Erythroblast (primary cell): Measurements from ENCODE around the gene STYXL1.

ENCODE experiments used
- DNase-seq, 2 experiments: peaks; one replicate each; lab custom pipeline; 2025; lab: John Stamatoyannopoulos, UW
- GATA1 ChIP-seq: IDR thresholded peaks from 2 replicates; pipeline ENCODE4 v1.6.1; 2011; ENCODE audit warnings: low read depth, mild to moderate bottlenecking, control low read depth, low read length, moderate library complexity
- POLR2A ChIP-seq: IDR thresholded peaks from 2 replicates; pipeline ENCODE4 v1.6.1; 2011; ENCODE audit warnings: mild to moderate bottlenecking, low read length

STYXL1 gene

DNA sequence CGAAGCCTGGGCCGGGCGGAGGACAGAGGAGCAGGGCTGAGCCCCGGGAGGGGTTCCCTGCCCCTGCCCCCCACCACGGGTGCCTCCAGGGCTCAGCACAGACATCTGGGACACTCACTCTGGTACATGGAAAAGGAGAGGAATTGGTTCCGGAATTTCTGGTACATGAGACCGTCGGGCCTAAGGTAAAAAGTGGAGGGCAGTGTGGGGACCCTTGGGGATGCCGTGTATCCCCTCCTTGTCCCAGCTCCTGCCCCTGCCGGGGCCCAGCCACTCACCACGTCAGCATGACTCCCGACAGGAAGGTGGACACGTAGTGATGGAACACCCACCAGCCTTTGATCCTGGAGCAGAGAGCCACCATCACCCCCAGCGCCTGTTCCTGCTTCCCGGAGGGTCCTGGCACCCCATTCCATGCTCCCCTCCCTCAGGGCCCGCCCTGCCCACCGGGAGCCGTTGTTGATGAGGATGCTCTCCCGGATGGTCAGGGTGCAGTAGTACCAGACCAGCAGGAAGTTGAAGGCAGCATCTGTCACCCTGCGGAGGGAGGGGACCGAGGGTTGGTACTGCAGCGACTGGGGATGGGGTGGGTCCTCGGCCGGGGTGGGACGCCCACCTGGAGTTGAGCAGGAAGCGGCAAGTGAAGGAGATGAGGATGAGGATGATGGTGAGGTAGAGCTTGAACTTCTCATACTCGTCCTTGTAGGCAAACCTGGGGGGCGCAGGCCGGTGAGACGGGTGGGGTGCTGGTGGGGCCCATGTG is 59.8 kb downstream of the STYXL1 start:
- no peak for DNase-seq

DNA sequence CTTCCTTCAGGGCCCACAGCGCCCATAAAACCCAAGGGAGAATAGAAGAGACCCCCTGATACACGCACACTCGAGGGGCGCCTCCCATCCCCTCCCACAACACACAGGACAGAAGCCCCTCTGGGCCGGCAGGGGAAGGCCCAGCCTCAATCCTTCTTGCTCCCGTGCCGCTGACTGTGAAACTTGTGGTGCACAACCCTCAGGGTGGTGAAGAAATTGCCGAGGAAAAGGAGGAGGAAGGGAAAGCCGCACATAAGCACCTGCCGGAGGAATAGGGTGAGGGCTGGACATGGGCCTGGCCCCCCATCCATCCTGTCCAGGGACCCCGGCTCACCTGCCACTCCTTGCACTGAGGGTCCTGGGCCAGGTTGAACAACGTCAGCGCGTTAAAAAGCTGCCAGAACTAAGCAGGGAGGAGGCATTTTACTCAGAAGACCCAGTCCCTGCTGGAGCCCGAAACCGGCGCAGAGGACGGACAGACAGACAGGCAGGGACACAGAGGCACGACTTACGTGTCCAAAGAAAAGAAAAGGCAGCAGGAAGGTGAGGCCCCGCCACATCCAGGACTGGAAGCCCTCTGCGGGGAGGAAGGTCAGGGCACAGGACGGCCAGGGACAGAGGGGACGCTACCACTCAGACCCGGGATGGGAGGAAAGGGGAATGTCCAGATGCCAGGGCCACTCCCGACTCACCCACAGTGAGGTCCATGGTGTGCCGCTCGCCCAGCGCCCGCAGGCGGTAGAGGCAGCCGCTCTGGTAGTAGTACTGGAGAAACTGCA is 60.6 kb downstream of the STYXL1 start:
- DNase-seq: no peak
- TF ChIP-seq POLR2A: no peak
- TF ChIP-seq GATA1: no peak

More for the DNA sequence above, 59.8 kb downstream of the STYXL1 start:
- TF ChIP-seq POLR2A (no peak), GATA1 (no peak)

DNA sequence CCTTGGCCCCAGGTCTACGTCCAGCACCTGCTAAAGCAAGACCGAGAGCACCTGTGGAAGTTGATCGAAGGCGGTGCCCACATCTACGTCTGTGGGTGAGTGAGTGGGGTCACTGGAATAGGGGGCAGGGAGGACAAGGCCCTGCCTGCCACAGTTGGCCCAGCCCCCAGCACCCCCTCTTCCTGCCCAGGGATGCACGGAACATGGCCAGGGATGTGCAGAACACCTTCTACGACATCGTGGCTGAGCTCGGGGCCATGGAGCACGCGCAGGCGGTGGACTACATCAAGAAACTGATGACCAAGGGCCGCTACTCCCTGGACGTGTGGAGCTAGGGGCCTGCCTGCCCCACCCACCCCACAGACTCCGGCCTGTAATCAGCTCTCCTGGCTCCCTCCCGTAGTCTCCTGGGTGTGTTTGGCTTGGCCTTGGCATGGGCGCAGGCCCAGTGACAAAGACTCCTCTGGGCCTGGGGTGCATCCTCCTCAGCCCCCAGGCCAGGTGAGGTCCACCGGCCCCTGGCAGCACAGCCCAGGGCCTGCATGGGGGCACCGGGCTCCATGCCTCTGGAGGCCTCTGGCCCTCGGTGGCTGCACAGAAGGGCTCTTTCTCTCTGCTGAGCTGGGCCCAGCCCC is 61.5 kb downstream of the STYXL1 start:
- TF ChIP-seq POLR2A (no peak), GATA1 (no peak)
- DNase-seq: no peak

DNA sequence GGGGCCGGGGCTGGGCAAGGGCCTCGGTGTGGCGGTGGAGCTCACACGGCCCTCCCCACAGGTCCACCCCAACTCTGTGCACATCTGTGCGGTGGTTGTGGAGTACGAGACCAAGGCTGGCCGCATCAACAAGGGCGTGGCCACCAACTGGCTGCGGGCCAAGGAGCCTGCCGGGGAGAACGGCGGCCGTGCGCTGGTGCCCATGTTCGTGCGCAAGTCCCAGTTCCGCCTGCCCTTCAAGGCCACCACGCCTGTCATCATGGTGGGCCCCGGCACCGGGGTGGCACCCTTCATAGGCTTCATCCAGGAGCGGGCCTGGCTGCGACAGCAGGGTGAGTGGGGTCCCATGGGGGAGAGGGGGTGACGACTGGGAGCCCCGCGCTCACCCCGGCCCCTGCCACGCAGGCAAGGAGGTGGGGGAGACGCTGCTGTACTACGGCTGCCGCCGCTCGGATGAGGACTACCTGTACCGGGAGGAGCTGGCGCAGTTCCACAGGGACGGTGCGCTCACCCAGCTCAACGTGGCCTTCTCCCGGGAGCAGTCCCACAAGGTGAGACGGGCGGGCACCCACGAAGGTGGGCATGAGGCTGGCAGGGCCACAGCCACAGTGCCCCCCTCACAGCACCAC is 62.2 kb downstream of the STYXL1 start:
- DNase-seq: peak; percentile 28 to 32
- TF ChIP-seq POLR2A (no peak), GATA1 (no peak)

DNA sequence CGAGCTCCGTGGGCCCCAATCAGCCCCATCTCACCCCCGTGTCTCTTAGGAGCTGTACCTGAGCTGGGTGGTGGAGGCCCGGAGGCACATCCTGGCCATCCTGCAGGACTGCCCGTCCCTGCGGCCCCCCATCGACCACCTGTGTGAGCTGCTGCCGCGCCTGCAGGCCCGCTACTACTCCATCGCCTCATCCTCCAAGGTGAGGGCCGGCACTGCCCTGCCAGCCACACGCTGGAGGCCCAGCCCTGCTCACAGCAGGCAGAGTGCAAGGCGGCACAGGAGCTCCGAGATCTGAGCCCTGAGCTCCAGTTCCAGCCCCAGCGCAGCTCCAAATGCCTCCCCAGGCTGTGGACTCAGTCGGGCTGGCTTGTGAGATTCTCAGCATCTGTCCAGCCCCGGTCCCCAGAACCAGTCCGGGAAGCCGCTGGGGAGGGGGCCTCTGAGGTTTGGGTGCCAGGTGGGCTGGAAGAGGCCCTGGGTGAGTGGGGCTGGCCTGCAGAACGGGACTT is 62.7 kb downstream of the STYXL1 start:
- no peak for DNase-seq
- no peak for TF ChIP-seq POLR2A
- no peak for TF ChIP-seq GATA1

DNA sequence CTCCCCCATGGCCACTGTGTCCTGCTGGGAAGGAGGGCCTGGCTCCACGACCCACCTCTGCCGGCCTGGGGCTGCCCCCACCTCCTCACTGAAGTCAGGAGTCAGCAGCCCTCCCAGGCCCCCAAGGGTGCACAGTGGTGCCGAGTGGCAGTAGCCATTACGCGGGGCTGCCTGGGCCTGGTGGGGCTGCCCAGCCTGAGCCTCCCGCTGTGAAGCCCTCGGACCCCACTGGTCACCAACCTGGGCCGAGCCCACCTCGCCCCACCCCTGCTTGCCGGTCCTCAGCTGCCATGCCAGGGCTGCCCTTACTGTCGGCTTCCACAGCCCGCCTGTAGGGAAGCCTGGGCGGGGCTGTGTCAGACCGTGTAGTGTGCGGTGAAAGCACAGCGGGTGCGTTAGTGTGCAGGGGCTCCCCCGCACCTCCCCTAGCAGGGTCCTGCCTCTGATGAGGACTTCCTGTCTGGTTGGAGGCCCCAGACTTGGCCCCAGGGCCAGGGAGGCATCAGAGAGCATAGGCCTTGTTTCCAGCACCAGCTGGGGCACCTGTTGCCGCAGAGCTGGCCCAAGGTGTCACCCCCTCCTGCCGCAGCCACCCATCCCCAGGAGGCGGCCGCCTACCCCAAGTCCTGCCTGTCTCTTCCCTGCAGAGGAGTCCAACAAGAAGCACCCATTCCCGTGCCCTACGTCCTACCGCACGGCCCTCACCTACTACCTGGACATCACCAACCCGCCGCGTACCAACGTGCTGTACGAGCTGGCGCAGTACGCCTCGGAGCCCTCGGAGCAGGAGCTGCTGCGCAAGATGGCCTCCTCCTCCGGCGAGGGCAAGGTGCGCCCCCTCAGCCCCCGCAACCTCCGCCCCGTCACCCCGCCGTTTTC is 63.4 kb downstream of the STYXL1 start:
- DNase-seq: no peak
- TF ChIP-seq GATA1 (no peak), POLR2A (no peak)

DNA sequence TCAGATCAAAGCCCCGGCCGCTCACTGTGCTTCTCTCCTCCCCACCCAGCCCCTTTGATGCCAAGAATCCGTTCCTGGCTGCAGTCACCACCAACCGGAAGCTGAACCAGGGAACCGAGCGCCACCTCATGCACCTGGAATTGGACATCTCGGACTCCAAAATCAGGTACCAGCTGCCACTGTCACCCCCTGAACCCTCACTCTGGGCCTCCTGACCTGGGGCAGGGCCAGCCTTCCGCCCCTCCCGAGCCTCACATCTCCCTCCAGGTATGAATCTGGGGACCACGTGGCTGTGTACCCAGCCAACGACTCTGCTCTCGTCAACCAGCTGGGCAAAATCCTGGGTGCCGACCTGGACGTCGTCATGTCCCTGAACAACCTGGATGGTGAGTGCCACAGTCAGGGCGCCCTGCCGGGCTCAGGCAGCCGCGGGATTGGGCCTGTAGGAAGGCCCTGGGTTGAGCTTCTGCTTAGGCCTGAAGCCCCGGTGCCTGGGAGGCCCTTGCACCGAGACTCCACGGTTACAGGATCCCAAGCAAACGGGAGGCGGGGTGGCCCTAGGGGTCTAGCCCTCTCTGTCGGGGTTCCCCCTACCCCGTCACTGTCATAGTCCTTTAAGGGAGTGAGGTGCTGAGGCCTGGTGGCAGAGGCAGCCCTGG is 64.2 kb downstream of the STYXL1 start:
- DNase-seq: no peak
- TF ChIP-seq POLR2A (no peak), GATA1 (no peak)

DNA sequence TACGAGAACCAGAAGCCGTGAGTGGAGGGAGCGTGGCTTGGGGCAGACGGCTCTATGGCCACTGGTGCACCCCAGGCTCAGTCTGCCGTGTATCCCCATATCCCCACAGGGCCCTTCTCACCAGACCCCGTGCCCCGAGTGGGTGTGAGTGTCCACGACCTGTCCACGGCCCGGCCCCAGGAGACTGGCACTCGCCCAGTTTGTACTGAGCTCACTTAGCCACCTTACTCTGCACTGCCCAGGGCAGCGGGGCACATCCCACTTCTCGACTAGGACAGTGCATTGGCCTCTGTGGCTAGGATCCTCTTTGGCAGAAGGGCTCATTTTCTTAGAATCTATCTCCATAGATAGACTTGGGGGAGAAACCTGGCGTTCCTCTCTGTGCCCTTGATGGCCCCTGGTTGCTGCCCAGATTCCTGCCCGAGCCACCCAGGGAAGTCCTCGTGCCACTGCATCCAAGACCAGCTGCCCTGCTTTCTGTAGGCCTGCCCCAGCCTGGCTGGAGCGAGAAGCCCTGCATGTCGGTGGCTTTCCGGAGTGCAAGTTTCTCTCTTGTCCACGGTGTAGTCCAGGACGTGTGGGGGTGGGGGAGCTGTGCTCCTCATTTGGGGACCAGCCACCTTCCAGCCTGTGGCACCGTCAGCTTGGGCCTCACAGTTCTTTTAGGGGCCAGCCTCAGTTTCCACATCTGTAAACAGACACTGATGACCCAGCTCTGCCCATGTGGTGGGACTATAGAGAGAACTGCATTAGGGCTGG is 65.3 kb downstream of the STYXL1 start:
- TF ChIP-seq GATA1 (no peak), POLR2A (no peak)
- no peak for DNase-seq

DNA sequence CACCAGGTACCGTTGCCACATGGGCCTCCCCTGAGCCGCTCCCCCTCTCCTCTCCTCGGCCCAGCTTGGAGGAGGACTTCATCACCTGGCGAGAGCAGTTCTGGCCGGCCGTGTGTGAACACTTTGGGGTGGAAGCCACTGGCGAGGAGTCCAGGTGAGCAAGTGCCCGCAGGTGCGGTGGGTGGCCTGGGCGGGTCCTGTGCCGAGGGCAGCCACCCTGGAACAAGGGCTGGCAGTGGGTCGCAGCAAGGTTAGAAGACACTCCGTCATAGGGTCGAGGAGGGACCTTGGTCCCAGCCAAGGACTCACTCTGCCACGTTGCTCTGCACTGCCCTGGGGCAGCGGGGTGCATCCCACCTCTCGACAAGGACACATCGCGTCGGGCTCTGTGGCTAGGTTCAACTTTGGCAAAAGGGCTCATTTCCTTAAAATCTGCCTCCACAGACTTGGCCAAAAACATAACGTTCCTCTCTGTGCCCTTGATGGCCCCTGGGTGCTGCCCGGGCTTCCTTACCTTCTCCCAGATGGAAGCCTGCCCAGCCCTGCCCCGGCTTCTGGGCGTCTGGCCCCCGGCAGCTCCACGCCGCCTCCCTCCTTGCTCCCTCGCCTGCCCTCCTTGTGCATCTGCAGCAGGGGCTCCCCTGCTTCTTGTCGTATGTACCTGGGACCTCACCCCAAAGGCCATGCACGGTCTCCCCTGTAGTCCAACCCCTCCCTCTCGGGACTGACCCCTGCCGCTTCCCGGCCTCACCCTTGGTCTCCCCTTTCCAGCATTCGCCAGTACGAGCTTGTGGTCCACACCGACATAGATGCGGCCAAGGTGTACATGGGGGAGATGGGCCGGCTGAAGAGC is 66.1 kb downstream of the STYXL1 start:
- TF ChIP-seq GATA1 (no peak), POLR2A (no peak)
- DNase-seq: no peak

DNA sequence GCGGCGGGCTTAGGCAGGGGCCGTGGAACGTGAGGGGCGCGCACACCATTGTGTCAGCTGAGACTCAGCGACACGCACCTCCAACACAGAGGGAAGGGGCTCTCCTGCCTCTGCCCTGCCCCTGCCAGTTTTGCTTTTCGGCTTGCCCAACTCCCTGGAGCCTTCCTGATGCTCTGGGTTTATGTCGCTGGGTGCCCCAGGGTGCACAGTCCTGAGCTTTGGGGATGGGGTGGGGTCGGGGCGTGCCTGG is 66.7 kb downstream of the STYXL1 start:
- no peak for DNase-seq
- TF ChIP-seq GATA1 (no peak), POLR2A (no peak)

DNA sequence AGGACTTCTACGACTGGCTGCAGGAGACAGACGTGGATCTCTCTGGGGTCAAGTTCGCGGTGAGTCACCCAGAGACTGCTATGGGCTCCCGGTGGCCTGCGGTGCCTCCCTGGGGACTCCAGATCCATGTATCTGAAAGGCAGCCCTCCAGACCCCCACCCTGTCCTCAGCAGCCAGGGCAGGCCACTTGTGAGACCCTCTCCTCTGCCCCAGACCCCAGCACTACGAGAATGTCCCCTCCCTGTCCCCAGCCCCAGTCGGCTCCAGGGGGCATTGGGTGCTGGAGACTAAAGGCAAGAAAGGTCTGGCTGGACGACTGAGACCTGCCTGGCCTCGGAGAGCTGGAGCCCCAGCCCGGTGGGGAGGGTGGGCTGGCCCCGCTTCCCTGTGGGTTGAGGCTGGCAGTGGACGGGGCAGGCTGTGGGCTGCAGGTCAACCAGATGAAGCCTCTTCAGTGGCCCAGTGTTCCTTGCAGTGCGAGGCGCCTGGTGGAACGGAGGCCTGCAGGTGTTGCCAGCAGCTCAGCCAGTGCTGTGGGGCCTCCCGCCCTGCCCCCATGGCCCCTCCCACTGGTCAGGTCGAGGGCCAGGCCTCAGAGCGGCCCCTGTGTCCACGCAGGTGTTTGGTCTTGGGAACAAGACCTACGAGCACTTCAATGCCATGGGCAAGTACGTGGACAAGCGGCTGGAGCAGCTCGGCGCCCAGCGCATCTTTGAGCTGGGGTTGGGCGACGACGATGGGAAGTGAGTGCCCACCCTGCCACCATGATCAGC is 67.2 kb downstream of the STYXL1 start:
- no peak for TF ChIP-seq POLR2A
- no peak for TF ChIP-seq GATA1
- DNase-seq: no peak
